ENCODE data around the gene ZNF473.

- no peak for TF ChIP-seq CTCF (IDR thresholded peaks at IDR 0.05)
- TF ChIP-seq ZFX (IDR thresholded peaks at IDR 0.05; ENCODE audit: borderline replicate concordance), result no peak
Observed at GRCh38 chr19:50003810-50004419, 21.9 kb upstream of the ZNF473 start.
